Sigmoid colon (tissue), 4 donors: ENCODE data around the gene SNX3.

Experiments
- POLR2A ChIP-seq, 2 donors: fragments of 450-650 bp; IDR thresholded peaks; one replicate each; pipeline ENCODE4 v1.6.1; 2016; ENCODE audit warnings: antibody characterized with exemption in 2 of 2, mild to moderate bottlenecking in 2 of 2, moderate library complexity in 2 of 2
- POLR2AphosphoS5 ChIP-seq, 4 donors: sonication (generic); formaldehyde crosslinking; IDR thresholded peaks; one replicate each; pipeline ENCODE4 v1.6.1; 2017; ENCODE audit warnings: antibody characterized with exemption in 4 of 4
- TF ChIP-seq, protein P1 (sequence below), 4 experiments: fragments of 450-650 bp in 3 of 4; fragments of 200-600 bp in 1 of 4; IDR thresholded peaks; one replicate each; pipeline ENCODE4 v1.5.1; 2016 to 2019; ENCODE audit warnings: antibody characterized with exemption in 4 of 4, mild to moderate bottlenecking in 3 of 4, moderate library complexity in 2 of 4

DNA sequence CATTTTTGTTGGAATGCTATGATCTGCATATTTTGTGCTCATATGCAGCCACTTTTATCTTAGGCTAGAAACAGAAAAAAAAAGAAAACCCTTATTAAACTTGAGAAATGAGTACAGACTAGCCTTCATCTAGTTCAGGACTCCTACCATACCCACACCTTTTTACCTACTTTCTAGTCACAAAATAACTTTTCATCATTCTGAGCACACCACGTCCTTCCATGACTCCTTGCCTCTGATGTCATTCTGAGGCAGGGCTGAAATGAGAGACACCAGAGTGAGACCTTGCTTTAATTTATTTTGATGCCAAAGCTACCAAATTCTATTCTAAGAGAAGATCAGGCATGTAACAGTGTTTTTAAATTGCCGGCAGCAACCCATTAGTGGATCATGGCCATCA lies 38.8 kb downstream of the SNX3 start:
- TF ChIP-seq, protein P1, sequence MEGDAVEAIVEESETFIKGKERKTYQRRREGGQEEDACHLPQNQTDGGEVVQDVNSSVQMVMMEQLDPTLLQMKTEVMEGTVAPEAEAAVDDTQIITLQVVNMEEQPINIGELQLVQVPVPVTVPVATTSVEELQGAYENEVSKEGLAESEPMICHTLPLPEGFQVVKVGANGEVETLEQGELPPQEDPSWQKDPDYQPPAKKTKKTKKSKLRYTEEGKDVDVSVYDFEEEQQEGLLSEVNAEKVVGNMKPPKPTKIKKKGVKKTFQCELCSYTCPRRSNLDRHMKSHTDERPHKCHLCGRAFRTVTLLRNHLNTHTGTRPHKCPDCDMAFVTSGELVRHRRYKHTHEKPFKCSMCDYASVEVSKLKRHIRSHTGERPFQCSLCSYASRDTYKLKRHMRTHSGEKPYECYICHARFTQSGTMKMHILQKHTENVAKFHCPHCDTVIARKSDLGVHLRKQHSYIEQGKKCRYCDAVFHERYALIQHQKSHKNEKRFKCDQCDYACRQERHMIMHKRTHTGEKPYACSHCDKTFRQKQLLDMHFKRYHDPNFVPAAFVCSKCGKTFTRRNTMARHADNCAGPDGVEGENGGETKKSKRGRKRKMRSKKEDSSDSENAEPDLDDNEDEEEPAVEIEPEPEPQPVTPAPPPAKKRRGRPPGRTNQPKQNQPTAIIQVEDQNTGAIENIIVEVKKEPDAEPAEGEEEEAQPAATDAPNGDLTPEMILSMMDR (IDR thresholded peaks at IDR 0.05): no peak
- TF ChIP-seq POLR2A (IDR thresholded peaks at IDR 0.05) (no peak), POLR2AphosphoS5 (IDR thresholded peaks at IDR 0.05) (no peak)
